Activated CD8-positive, alpha-beta T cell treated with anti-CD3 and anti-CD28 coated beads for 36 hours (primary cell): ENCODE results near the gene HOXC5. TPM values are rescaled to one million over a fixed set of nuclear protein-coding genes. Genes with fewer than 3 reads are reported as not detected.

Experiments
- ATAC-seq: fragments of 200-7000 bp; cut with Tn5 transposase; one replicate; pipeline ENCODE4 v1.10.0; 2021; ENCODE audit warnings: mild to moderate bottlenecking, moderate library complexity
- CTCF ChIA-PET: fragments of 350-600 bp; sonication (Branson Sonifier 250); formaldehyde crosslinking; loops from one replicate; lab custom pipeline; 2021; ENCODE audit warnings: antibody characterized with exemption; lab: Charles Lee
- POLR2A ChIA-PET: fragments of 350-600 bp; sonication (Branson Sonifier 250); formaldehyde crosslinking; loops from one replicate; lab custom pipeline; 2021; ENCODE audit warnings: antibody characterized with exemption; lab: Charles Lee
- DNase-seq: peaks from one replicate; pipeline ENCODE4 v3.0.0-alpha.2; 2020
- H3K27ac Mint-ChIP-seq: one replicate; pipeline ENCODE4 v1.8.0; 2021; ENCODE audit warnings: mild to moderate bottlenecking, mixed read lengths
- H3K27me3 Mint-ChIP-seq: one replicate; pipeline ENCODE4 v1.8.0; 2021; ENCODE audit warnings: mixed read lengths
- H3K36me3 Mint-ChIP-seq: one replicate; pipeline ENCODE4 v1.8.0; 2021; ENCODE audit warnings: low read depth, mixed read lengths
- H3K4me1 Mint-ChIP-seq: one replicate; pipeline ENCODE4 v1.8.0; 2021; ENCODE audit warnings: low read depth, mixed read lengths
- H3K4me3 Mint-ChIP-seq: one replicate; pipeline ENCODE4 v1.8.0; 2021; ENCODE audit warnings: mild to moderate bottlenecking, moderate library complexity, mixed read lengths
- H3K9me3 Mint-ChIP-seq: one replicate; pipeline ENCODE4 v1.8.0; 2021; ENCODE audit warnings: mixed read lengths
- intact Hi-C: fragments of 100-400 bp; cut with micrococcal nuclease; formaldehyde crosslinking; loops from one replicate; pipeline ENCODE4 v1.10.0; 2022
- total RNA-seq, 2 experiments: library from RNA; stranded (reverse); gene quantifications; one replicate each; pipeline ENCODE4 v1.2.3, GENCODE V29; 2021
- TF ChIP-seq, protein P1 (sequence below): fragments of 200-600 bp; IDR thresholded peaks from one replicate; pipeline ENCODE4 v1.8.0; 2022; ENCODE audit warnings: antibody characterized with exemption, mild to moderate bottlenecking

Gene HOXC5
- total RNA-seq, 2 experiments from 2014 or later, result not detected

- intact Hi-C loops, result no loop called here
- no peaks in the 10 kb centered on the region for H3K36me3 Mint-ChIP-seq
- TF ChIP-seq, protein P1, sequence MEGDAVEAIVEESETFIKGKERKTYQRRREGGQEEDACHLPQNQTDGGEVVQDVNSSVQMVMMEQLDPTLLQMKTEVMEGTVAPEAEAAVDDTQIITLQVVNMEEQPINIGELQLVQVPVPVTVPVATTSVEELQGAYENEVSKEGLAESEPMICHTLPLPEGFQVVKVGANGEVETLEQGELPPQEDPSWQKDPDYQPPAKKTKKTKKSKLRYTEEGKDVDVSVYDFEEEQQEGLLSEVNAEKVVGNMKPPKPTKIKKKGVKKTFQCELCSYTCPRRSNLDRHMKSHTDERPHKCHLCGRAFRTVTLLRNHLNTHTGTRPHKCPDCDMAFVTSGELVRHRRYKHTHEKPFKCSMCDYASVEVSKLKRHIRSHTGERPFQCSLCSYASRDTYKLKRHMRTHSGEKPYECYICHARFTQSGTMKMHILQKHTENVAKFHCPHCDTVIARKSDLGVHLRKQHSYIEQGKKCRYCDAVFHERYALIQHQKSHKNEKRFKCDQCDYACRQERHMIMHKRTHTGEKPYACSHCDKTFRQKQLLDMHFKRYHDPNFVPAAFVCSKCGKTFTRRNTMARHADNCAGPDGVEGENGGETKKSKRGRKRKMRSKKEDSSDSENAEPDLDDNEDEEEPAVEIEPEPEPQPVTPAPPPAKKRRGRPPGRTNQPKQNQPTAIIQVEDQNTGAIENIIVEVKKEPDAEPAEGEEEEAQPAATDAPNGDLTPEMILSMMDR, result no peak
- H3K27ac Mint-ChIP-seq, result no peak overlapping the region
- H3K4me1 Mint-ChIP-seq, result peaks cover 28% of the 10 kb centered on the region
- ChIA-PET CTCF (interaction anchor here (0.7 to 3.5 kb wide), 10 partner anchors 9 to 193 kb away, joined by 3 to 23 read pairs (median 6); partner anchors contain the start of genes HOXC10, HOXC5 and HOXC6), POLR2A (interaction anchor here (1.2 to 1.3 kb wide), 2 partner anchors 38 to 174 kb away, joined by 3 read pairs; partner anchors contain the start of gene SMUG1)
- no peak overlapping the region for H3K4me3 Mint-ChIP-seq
- peaks cover 78% of the 10 kb centered on the region for H3K27me3 Mint-ChIP-seq
- no peaks in the 10 kb centered on the region for H3K9me3 Mint-ChIP-seq
- DNase-seq, result no peak
- no peak for ATAC-seq
These were observed 18.4 kb upstream of the HOXC5 start for GRCh38 chr12:54014377-54015017.

DNA sequence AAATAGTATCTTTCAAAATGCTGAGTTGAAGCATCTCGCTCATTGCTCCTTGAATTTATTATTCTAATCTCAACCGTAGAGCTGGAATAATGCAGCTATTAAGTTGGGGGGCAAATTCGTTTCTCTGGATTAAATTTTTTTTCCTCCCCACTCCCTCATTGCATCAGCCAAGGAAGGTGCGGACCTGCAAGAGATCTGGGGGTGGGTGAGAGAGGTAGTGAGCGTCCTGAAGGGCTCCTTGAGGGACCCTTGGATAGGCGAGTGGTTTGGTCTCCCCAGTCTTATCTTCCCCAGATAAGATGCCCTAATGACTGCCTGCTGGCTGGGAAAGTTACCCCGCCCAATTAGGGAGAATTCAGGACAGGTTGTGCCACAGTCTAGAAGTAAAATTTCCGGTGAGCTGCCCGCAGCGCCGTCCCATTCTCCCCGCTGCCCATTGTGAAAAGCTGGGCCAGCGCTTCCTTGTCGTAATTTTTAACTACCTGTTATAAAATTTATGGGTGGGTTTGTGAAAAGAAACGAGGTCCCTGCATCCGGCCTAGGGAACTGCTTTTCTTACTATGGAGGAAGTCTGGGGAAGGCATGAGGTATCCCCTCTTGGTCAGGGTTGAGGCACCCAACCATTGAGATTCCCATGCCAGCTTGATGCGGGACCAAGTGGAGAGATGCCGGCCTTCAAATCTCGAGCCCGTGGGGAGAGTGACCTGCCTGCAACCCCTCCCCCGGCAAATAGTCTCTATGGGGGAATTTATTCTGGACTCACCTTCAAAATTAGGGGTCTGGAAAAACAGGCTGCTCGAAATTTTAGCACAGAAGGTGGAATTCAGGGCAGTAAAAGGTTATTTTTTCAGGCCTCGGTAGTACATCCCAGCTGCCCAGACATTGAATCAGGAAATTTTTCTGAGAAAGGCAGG, 17.6 kb upstream of the HOXC5 start:
- no peaks in the 10 kb centered on the region for H3K36me3 Mint-ChIP-seq
- ATAC-seq (no peak), DNase-seq (no peak)
- intact Hi-C loops, result no loop called here
- TF ChIP-seq, protein P1, result no peak
- H3K4me1 Mint-ChIP-seq, result peaks cover 24% of the 10 kb centered on the region
- no peak overlapping the region for H3K4me3 Mint-ChIP-seq
- ChIA-PET CTCF (interaction anchor here (0.6 to 3.5 kb wide), 11 partner anchors 8 to 312 kb away, joined by 3 to 23 read pairs (median 4); partner anchors contain the start of genes HOXC10, HOXC5 and HOXC6), POLR2A (interaction anchor here (1.1 to 1.2 kb wide), 2 partner anchors 24 to 39 kb away, joined by 3 read pairs; no protein-coding TSS in a partner anchor)
- peaks cover 75% of the 10 kb centered on the region for H3K27me3 Mint-ChIP-seq
- H3K9me3 Mint-ChIP-seq, result no peaks in the 10 kb centered on the region
- H3K27ac Mint-ChIP-seq, result no peak overlapping the region

DNA sequence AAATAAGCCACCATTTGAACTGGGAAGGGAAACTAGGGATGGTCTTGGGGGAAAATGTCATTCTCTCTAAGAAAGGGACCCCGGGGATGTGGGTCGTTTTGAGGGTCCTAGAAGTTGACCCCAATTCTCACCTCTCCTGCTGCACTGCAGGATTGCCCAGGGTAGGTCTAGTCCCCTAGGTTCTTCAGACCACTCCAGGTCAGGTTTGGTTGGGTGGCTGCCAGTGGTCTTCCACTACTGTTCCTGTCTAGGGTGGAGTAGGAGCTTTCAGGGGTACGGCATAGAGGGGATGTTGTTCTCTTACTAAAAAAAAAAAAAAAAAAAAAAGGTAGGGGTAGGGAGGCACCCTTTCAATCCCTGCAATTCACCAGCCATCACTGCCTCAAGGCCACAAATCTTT, 16.8 kb upstream of the HOXC5 start:
- POLR2A ChIA-PET, result interaction anchor here (1.1 to 2.0 kb wide), 2 partner anchors 7 to 23 kb away, joined by 3 to 6 read pairs; partner anchors contain the start of gene HOXC8
- Mint-ChIP-seq H3K27ac (no peak overlapping the region), H3K4me1 (peaks cover 21% of the 10 kb centered on the region), H3K36me3 (no peaks in the 10 kb centered on the region), H3K4me3 (no peak overlapping the region), H3K27me3 (peaks cover 70% of the 10 kb centered on the region), H3K9me3 (no peaks in the 10 kb centered on the region)
- no peak for DNase-seq
- ATAC-seq, result no peak
- CTCF ChIA-PET, result interaction anchor here (1.2 to 3.5 kb wide), 8 partner anchors 9 to 192 kb away, joined by 4 to 23 read pairs (median 10); partner anchors contain the start of gene HOXC5
- TF ChIP-seq, protein P1, result no peak
- intact Hi-C loops, result no loop called here

GRCh38 chr12:54016478-54016964, 16.3 kb upstream of the HOXC5 start:
- no peak overlapping the region for H3K4me3 Mint-ChIP-seq

More at GRCh38 chr12:54016478-54016964, 16.3 kb upstream of the HOXC5 start:
- ATAC-seq, result no peak
- peaks cover 16% of the 10 kb centered on the region for H3K4me1 Mint-ChIP-seq
- intact Hi-C loops, result no loop called here
- no peak for DNase-seq
- H3K36me3 Mint-ChIP-seq, result no peaks in the 10 kb centered on the region
- TF ChIP-seq, protein P1, result no peak
- peaks cover 69% of the 10 kb centered on the region for H3K27me3 Mint-ChIP-seq
- POLR2A ChIA-PET, result interaction anchor here (1.1 to 2.0 kb wide), 2 partner anchors 8 to 22 kb away, joined by 3 to 6 read pairs; partner anchors contain the start of gene HOXC8
- no peak overlapping the region for H3K27ac Mint-ChIP-seq
- H3K9me3 Mint-ChIP-seq, result no peaks in the 10 kb centered on the region
- CTCF ChIA-PET, result interaction anchor here (1.2 to 3.5 kb wide), 9 partner anchors 8 to 191 kb away, joined by 4 to 23 read pairs (median 7); partner anchors contain the start of genes HOXC5 and HOXC8
